A549 (cell line): ENCODE data around the gene TRAPPC6A. TPM values are rescaled to one million over a fixed set of nuclear protein-coding genes. Genes with fewer than 3 reads are reported as not detected.

Source experiments
- ATAC-seq, 2 experiments: fragments of 200-7000 bp in 1 of 2; fragments of >200 bp in 1 of 2; cut with Nextera tagmentation in 1 of 2; cut with Tn5 transposase in 1 of 2; 3 replicates each; pipeline versions ENCODE4 v1.8.0 to v1.9.1; 2018 to 2020; ENCODE audit warnings: mild to moderate bottlenecking in 1 of 2, moderate library complexity in 1 of 2
- CTCF ChIA-PET: fragments of 300-600 bp; sonication (Branson Sonifier 250); formaldehyde crosslinking; extraction: SDS; loops from one replicate; lab custom pipeline; 2021; ENCODE audit warnings: antibody characterized with exemption, inconsistent platforms; lab: Yijun Ruan, JAX
- POLR2A ChIA-PET: fragments of 350-600 bp; formaldehyde crosslinking; extraction: SDS; loops from one replicate; lab custom pipeline; 2021; ENCODE audit warnings: antibody characterized with exemption, inconsistent platforms; lab: Yijun Ruan, JAX
- DNase-seq, 2 experiments: peaks; one replicate each; pipeline versions ENCODE4 v3.0.0 to v3.0.0-alpha.2; 2011 to 2016; ENCODE audit warnings: low read depth in 1 of 2, low spot score in 1 of 2
- FAIRE-seq: peaks from 2 replicates; lab custom pipeline; 2011; peaks lifted over from hg19 to GRCh38; lab: Jason Lieb, UNC
- H3K27ac ChIP-seq, 2 experiments: fragments of >200 bp; sonication (Bioruptor Twin); formaldehyde crosslinking; 3 replicates each; pipeline ENCODE4 v1.5.1; 2016 to 2017
- H3K4me1 ChIP-seq: fragments of >200 bp; sonication (Bioruptor Twin); formaldehyde crosslinking; 3 replicates; pipeline ENCODE4 v1.6.1; 2016
- H3K4me2 ChIP-seq: fragments of >200 bp; sonication (Bioruptor Twin); formaldehyde crosslinking; 3 replicates; pipeline ENCODE4 v1.6.1; 2016
- H3K4me3 ChIP-seq: fragments of >200 bp; sonication (Bioruptor Twin); formaldehyde crosslinking; 3 replicates; pipeline ENCODE4 v1.5.1; 2016
- H3K9me3 ChIP-seq: fragments of >200 bp; sonication (Bioruptor Twin); formaldehyde crosslinking; 3 replicates; pipeline ENCODE4 v1.6.1; 2016
- BHLHE40 ChIP-seq: IDR thresholded peaks from 2 replicates; pipeline ENCODE4 v1.6.1; 2012; ENCODE audit warnings: low read depth, low read length, inconsistent platforms
- CBX8 ChIP-seq: fragments of 200-600 bp; sonication (generic); IDR thresholded peaks from 2 replicates; pipeline ENCODE4 v1.6.1; 2016
- CEBPB ChIP-seq, 2 experiments: fragments of >200 bp in 1 of 2; sonication (Bioruptor Twin) in 1 of 2; formaldehyde crosslinking in 1 of 2; IDR thresholded peaks; 2 replicates each; pipeline ENCODE4 v1.6.1; 2012 to 2016
- EHF ChIP-seq: fragments of 250-450 bp; sonication (Bioruptor Pico); IDR thresholded peaks from 2 replicates; pipeline ENCODE4 v1.5.0; 2020; ENCODE audit warnings: mild to moderate bottlenecking
- EP300 ChIP-seq, 2 experiments: fragments of >200 bp; sonication (Bioruptor Twin); formaldehyde crosslinking; IDR thresholded peaks; 2 replicates in 1 of 2; 3 replicates in 1 of 2; pipeline ENCODE4 v1.6.1; 2016 to 2017
- ESRRA ChIP-seq: fragments of 150-350 bp; IDR thresholded peaks from 2 replicates; pipeline ENCODE4 v1.6.1; 2014; ENCODE audit warnings: mild to moderate bottlenecking, low read length, borderline replicate concordance
- FOSB ChIP-seq: fragments of 250-450 bp; sonication (Bioruptor Pico); IDR thresholded peaks from 2 replicates; pipeline ENCODE4 v1.5.0; 2020; ENCODE audit warnings: mild to moderate bottlenecking, moderate library complexity
- FOSL2 ChIP-seq, 2 experiments: fragments of 450-650 bp in 1 of 2; fragments of >200 bp in 1 of 2; sonication (Bioruptor Twin) in 1 of 2; formaldehyde crosslinking; IDR thresholded peaks; 2 replicates each; pipeline versions ENCODE4 v1.5.0 to v1.6.1; 2016 to 2020; ENCODE audit warnings: mild to moderate bottlenecking in 1 of 2, moderate library complexity in 1 of 2
- HDAC2 ChIP-seq: fragments of 200-600 bp; sonication (generic); IDR thresholded peaks from 2 replicates; pipeline ENCODE4 v1.6.1; 2016
- HEYL ChIP-seq: fragments of 250-450 bp; sonication (Bioruptor Pico); IDR thresholded peaks from 2 replicates; pipeline ENCODE4 v1.8.0; 2021; ENCODE audit warnings: mild to moderate bottlenecking, moderate library complexity
- HOXA7 ChIP-seq: fragments of 250-450 bp; sonication (Bioruptor Pico); IDR thresholded peaks from 2 replicates; pipeline ENCODE4 v1.5.0; 2020; ENCODE audit warnings: mild to moderate bottlenecking, moderate library complexity
- HOXB5 ChIP-seq: fragments of 250-450 bp; sonication (Bioruptor Pico); IDR thresholded peaks from 2 replicates; pipeline ENCODE4 v1.5.0; 2020; ENCODE audit warnings: mild to moderate bottlenecking, moderate library complexity
- JUN ChIP-seq, 2 experiments: fragments of >200 bp; sonication (Bioruptor Twin); formaldehyde crosslinking; IDR thresholded peaks; 2 replicates in 1 of 2; 3 replicates in 1 of 2; pipeline ENCODE4 v1.6.1; 2016 to 2017
- JUNB ChIP-seq: fragments of >200 bp; sonication (Bioruptor Twin); formaldehyde crosslinking; IDR thresholded peaks from 2 replicates; pipeline ENCODE4 v1.6.1; 2016
- KDM5A ChIP-seq: fragments of 200-600 bp; sonication (generic); IDR thresholded peaks from 2 replicates; pipeline ENCODE4 v1.6.1; 2016; ENCODE audit warnings: antibody characterized with exemption, mild to moderate bottlenecking
- MYC ChIP-seq: IDR thresholded peaks from 2 replicates; pipeline ENCODE4 v1.6.1; 2012; ENCODE audit warnings: mild to moderate bottlenecking, inconsistent platforms, low read length, improper control_type of control experiment, borderline replicate concordance
- NFE2L2 ChIP-seq: fragments of 150-350 bp; conservative IDR thresholded peaks from 2 replicates; pipeline ENCODE4 v1.6.1; 2014; ENCODE audit warnings: low read length
- NPAS2 ChIP-seq: fragments of 250-450 bp; sonication (Bioruptor Pico); IDR thresholded peaks from 2 replicates; pipeline ENCODE4 v1.8.0; 2022; ENCODE audit warnings: mild to moderate bottlenecking, moderate library complexity, borderline replicate concordance
- PHF8 ChIP-seq: fragments of 200-600 bp; sonication (generic); IDR thresholded peaks from 2 replicates; pipeline ENCODE4 v1.6.1; 2016; ENCODE audit warnings: low read depth, mild to moderate bottlenecking, antibody characterized with exemption, moderate library complexity, borderline replicate concordance
- RAD21 ChIP-seq, 2 experiments: fragments of >200 bp in 1 of 2; sonication (Bioruptor Twin) in 1 of 2; formaldehyde crosslinking in 1 of 2; IDR thresholded peaks in 1 of 2; conservative IDR thresholded peaks in 1 of 2; 2 replicates in 1 of 2; 3 replicates in 1 of 2; pipeline ENCODE4 v1.6.1; 2012 to 2018; ENCODE audit warnings: inconsistent platforms in 1 of 2
- SMC3 ChIP-seq: fragments of >200 bp; sonication (Bioruptor Twin); formaldehyde crosslinking; IDR thresholded peaks from 3 replicates; pipeline ENCODE4 v1.6.1; 2018; ENCODE audit warnings: inconsistent platforms
- SREBF2 ChIP-seq: fragments of 450-650 bp; IDR thresholded peaks from 2 replicates; pipeline ENCODE4 v1.6.1; 2014; ENCODE audit warnings: mild to moderate bottlenecking, moderate library complexity
- ZNF302 ChIP-seq: fragments of 250-450 bp; sonication (Bioruptor Pico); IDR thresholded peaks from 2 replicates; pipeline ENCODE4 v1.9.0; 2021; ENCODE audit warnings: inconsistent platforms, mild to moderate bottlenecking, moderate library complexity
- ZSCAN20 ChIP-seq: fragments of 250-450 bp; sonication (Bioruptor Pico); IDR thresholded peaks from 2 replicates; pipeline ENCODE4 v1.8.0; 2022; ENCODE audit warnings: mild to moderate bottlenecking, moderate library complexity
- WGBS: methylation state at CpG from one replicate; pipeline ENCODE4 v1.1.6; 2017; ENCODE audit errors: missing lambda C conversion rate; 5-methylcytosine and 5-hydroxymethylcytosine counted together
- polyA plus RNA-seq, 4 experiments: library from polyadenylated mRNA; depleted of rRNA in 3 of 4; stranded (reverse); fragments of >200 nt; fragmentation: RNase III in 1 of 4; extraction: RNeasy Plus Mini Kit Qiagen cat#74134 plus additional on column Dnase treatment in 1 of 4; gene quantifications; 2 replicates in 3 of 4; 3 replicates in 1 of 4; pipeline ENCODE4 v1.2.3, GENCODE V29; 2011 to 2017
- TF ChIP-seq, protein P1 (sequence below): IDR thresholded peaks from 2 replicates; pipeline ENCODE4 v1.6.1; 2012; ENCODE audit warnings: low read depth, borderline replicate concordance
- TF ChIP-seq, protein P2 (sequence below): fragments of >200 bp; sonication (Bioruptor Twin); formaldehyde crosslinking; IDR thresholded peaks from 2 replicates; pipeline ENCODE4 v1.6.1; 2016
- TF ChIP-seq, protein P3 (sequence below): IDR thresholded peaks from 2 replicates; pipeline ENCODE4 v1.6.1; 2012
- TF ChIP-seq, protein P4 (sequence below): IDR thresholded peaks from 2 replicates; pipeline ENCODE4 v1.6.1; 2012
- TF ChIP-seq, protein P5 (sequence below): fragments of 450-650 bp; IDR thresholded peaks from 2 replicates; pipeline ENCODE4 v1.6.1; 2014; ENCODE audit warnings: antibody characterized with exemption

Gene TRAPPC6A
- polyA plus RNA-seq, 2 of the 4 experiments (the other 2 are of a cell fraction): 28.5 to 29.8 TPM

GRCh38 chr19:45151821-45152503 is 26.1 kb downstream of the TRAPPC6A start:
- FAIRE-seq (no peak), DNase-seq (no peak), ATAC-seq (no peak)
- no peaks in the 10 kb centered on the region for H3K9me3 ChIP-seq
- H3K4me1 ChIP-seq: peaks cover 21% of the 10 kb centered on the region; the same call in 2 of the 3 replicates
- ChIA-PET CTCF (interaction anchor here (1.0 to 1.5 kb wide), 2 partner anchors 11 to 92 kb away, joined by 3 read pairs; no protein-coding TSS in a partner anchor), POLR2A (no interaction called here)
- no peak overlapping the region for H3K4me3 ChIP-seq
- 95% methylated on average over 47 of the region's 64 CpGs for WGBS
- H3K27ac ChIP-seq: peak overlapping the region in 1 of 2 experiments; percentile 26; a peak in 1 of 6 replicates
- TF ChIP-seq ESRRA (no peak), BHLHE40 (no peak), HEYL (CRISPR knock-in tag) (no peak), HOXB5 (CRISPR knock-in tag) (no peak), NFE2L2 (no peak), SMC3 (no peak), MYC (no peak), RAD21 (conservative IDR thresholded peaks at IDR 0.05 in 1 of 2, IDR thresholded peaks at IDR 0.05 in 1 of 2) (no peak), NPAS2 (CRISPR knock-in tag) (no peak), HDAC2 (no peak), ZSCAN20 (CRISPR knock-in tag) (no peak), ZNF302 (no peak), CEBPB (IDR thresholded peaks at IDR 0.05) (no peak), CBX8 (no peak), HOXA7 (CRISPR knock-in tag) (no peak), EP300 (IDR thresholded peaks at IDR 0.05) (no peak)
- TF ChIP-seq, protein P1, sequence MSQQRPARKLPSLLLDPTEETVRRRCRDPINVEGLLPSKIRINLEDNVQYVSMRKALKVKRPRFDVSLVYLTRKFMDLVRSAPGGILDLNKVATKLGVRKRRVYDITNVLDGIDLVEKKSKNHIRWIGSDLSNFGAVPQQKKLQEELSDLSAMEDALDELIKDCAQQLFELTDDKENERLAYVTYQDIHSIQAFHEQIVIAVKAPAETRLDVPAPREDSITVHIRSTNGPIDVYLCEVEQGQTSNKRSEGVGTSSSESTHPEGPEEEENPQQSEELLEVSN: no peak
- TF ChIP-seq, protein P2, sequence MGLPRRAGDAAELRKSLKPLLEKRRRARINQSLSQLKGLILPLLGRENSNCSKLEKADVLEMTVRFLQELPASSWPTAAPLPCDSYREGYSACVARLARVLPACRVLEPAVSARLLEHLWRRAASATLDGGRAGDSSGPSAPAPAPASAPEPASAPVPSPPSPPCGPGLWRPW: no peak
- H3K4me2 ChIP-seq: no peak overlapping the region

GRCh38 chr19:45151320-45151719 is 26.7 kb downstream of the TRAPPC6A start:
- H3K9me3 ChIP-seq: no peaks in the 10 kb centered on the region
- POLR2A ChIA-PET: interaction anchor here (1.0 kb wide), 1 partner anchor 59 kb away, joined by 3 read pairs; no protein-coding TSS in a partner anchor
- DNase-seq (no peak), ATAC-seq (no peak), FAIRE-seq (no peak)
- no peak overlapping the region for H3K4me2 ChIP-seq
- TF ChIP-seq KDM5A (no peak), ZSCAN20 (CRISPR knock-in tag) (no peak), SREBF2 (no peak)
- no peak overlapping the region for H3K4me3 ChIP-seq
- CTCF ChIA-PET: interaction anchor here (1.0 to 1.8 kb wide), 3 partner anchors 8 to 92 kb away, joined by 3 to 9 read pairs (median 3); no protein-coding TSS in a partner anchor
- WGBS: 83% methylated on average over 6 of the region's 7 CpGs
- peak overlapping the region in 1 of 2 experiments; percentile 26; a peak in 1 of 6 replicates for H3K27ac ChIP-seq
- H3K4me1 ChIP-seq: peaks cover 21% of the 10 kb centered on the region; the same call in 2 of the 3 replicates

- Histone ChIP-seq H3K27ac (peak overlapping the region in 1 of 2 experiments; percentile 26; a peak in 1 of 6 replicates), H3K4me2 (no peak overlapping the region), H3K4me1 (peaks cover 21% of the 10 kb centered on the region; the same call in 2 of the 3 replicates), H3K4me3 (no peak overlapping the region), H3K9me3 (no peaks in the 10 kb centered on the region)
- no peak for TF ChIP-seq HDAC2
- TF ChIP-seq EP300 (IDR thresholded peaks at IDR 0.05): no peak
- no peak for TF ChIP-seq ZNF302
- TF ChIP-seq SMC3: no peak
- no peak for TF ChIP-seq PHF8
- TF ChIP-seq, protein P3, sequence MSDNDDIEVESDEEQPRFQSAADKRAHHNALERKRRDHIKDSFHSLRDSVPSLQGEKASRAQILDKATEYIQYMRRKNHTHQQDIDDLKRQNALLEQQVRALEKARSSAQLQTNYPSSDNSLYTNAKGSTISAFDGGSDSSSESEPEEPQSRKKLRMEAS: no peak
- TF ChIP-seq, protein P4, sequence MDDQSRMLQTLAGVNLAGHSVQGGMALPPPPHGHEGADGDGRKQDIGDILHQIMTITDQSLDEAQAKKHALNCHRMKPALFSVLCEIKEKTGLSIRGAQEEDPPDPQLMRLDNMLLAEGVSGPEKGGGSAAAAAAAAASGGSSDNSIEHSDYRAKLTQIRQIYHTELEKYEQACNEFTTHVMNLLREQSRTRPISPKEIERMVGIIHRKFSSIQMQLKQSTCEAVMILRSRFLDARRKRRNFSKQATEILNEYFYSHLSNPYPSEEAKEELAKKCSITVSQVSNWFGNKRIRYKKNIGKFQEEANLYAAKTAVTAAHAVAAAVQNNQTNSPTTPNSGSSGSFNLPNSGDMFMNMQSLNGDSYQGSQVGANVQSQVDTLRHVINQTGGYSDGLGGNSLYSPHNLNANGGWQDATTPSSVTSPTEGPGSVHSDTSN: no peak
- TF ChIP-seq ESRRA: no peak
- TF ChIP-seq BHLHE40: no peak
- TF ChIP-seq, protein P5, sequence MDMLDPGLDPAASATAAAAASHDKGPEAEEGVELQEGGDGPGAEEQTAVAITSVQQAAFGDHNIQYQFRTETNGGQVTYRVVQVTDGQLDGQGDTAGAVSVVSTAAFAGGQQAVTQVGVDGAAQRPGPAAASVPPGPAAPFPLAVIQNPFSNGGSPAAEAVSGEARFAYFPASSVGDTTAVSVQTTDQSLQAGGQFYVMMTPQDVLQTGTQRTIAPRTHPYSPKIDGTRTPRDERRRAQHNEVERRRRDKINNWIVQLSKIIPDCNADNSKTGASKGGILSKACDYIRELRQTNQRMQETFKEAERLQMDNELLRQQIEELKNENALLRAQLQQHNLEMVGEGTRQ: no peak
- TF ChIP-seq, protein P1: no peak
- no peak for TF ChIP-seq JUN (IDR thresholded peaks at IDR 0.05)
- no peak for TF ChIP-seq EHF
- no peak for TF ChIP-seq HOXB5 (CRISPR knock-in tag)
- TF ChIP-seq JUNB: no peak
- TF ChIP-seq FOSL2 (IDR thresholded peaks at IDR 0.05): no peak
- TF ChIP-seq FOSL2 (CRISPR knock-in tag; IDR thresholded peaks at IDR 0.05): no peak
- no peak for TF ChIP-seq FOSB (CRISPR knock-in tag)
- FAIRE-seq (no peak), ATAC-seq (no peak), DNase-seq (no peak)
- WGBS: 58% methylated on average over 4 of the region's 4 CpGs
- POLR2A ChIA-PET: interaction anchor here (1.0 kb wide), 1 partner anchor 59 kb away, joined by 3 read pairs; no protein-coding TSS in a partner anchor
- CTCF ChIA-PET: interaction anchor here (1.2 to 1.8 kb wide), 5 partner anchors 9 to 49 kb away, joined by 3 to 9 read pairs (median 5); no protein-coding TSS in a partner anchor
Measured at GRCh38 chr19:45150751-45151281, 27.2 kb downstream of the TRAPPC6A start.
